Heart left ventricle (tissue), 13 donors: Measurements from ENCODE around the gene MAN1B1.

ENCODE experiments used
- CTCF ChIP-seq, 12 donors: fragments of 200-600 bp; sonication (generic) in 4 of 12; IDR thresholded peaks; one replicate each; pipeline versions ENCODE4 v1.5.0 to v1.8.0; 2018 to 2022; ENCODE audit warnings: antibody characterized with exemption in 12 of 12, mild to moderate bottlenecking in 5 of 12
- POLR2A ChIP-seq, 2 donors: fragments of 450-650 bp; IDR thresholded peaks; one replicate each; pipeline ENCODE4 v1.6.1; 2017; ENCODE audit warnings: antibody characterized with exemption in 2 of 2, mild to moderate bottlenecking in 2 of 2, moderate library complexity in 2 of 2
- donor health status: ischemic (EF 13 %, LVEDD 7.1; RV severe dilation, severe dysfunction).
- donor health status: DM: no; HTN: yes; CAD: no.
- donor health status: DM: no; HTN: no; CAD: no.
- donor health status: ischemic (EF 25% LVEDD 6.9; RV normal size, moderate dysfunction).
- donor health status: ischemic (EF 25% LVEDD 5.7; RV mildly dilated, moderate dysfunction).
- donor health status: ischemic (EF 35%, LVEDD 5.7; RV mildly dilated, moderate dysfunction).
- donor health status: nonischemic (EF 11% LVEDD 7.7; RV severe dilation, severe dysfunction).
- donor health status: DM: yes; HTN: yes; CAD: no.
- donor health status: PGD.
- donor health status: ischemic (EF 29% LVEDD 5.4; RV normal size, mild dysfunction).
- donor health status: nonischemic (EF 23%, LVEDD 6.1; RV moderate dilation, normal function).

DNA sequence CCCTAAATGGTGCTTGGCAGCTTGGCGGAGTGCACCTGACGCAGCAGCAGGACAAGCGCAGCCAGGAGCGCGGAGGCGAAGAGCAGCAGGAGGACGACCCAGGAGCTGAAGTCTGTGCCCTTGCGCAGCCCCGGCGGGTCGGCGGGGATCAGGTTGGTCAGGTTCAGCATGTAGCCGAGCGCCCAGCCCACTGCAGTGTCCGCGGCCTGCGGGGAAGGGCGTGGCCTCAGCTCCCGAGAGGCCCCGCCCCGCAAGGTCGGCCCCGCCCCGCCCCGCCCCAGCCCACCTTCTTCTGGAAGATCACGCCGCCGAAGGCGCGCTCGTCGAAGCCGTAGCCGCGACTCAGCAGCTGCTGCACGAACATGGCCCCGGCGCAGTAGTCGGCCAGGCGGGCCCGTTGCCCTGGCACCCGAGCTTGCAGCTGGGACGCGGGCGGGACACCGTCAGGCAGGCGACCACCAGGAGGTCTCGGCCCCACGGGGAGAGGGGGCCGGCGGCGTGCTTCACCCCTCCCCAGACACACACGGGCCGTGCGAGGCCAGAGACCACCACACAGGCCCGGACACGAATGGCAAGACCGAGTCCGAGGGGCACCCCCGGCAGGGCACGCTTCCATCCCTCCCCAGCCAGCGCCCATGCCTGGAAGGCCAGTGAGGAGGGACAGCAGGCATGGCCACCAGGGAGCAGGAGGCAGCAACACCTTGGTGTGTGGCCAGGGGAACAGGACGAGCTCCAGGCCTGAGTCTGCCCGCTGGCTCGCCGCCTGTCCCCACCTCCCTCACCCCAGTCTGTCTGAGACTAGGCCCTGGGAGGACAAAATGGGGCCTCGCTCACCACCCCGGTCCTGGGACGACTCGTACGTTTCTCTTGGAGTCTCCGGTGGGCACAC, 37.9 kb upstream of the MAN1B1 start:
- TF ChIP-seq CTCF (IDR thresholded peaks at IDR 0.05) (no peak), POLR2A (IDR thresholded peaks at IDR 0.05) (no peak)
